ENCODE results near the gene SHISA7.
"Not testable (repeated sequence)": the region's sequence is repeated elsewhere in the genome, so short reads cannot be mapped to it uniquely, and the experiment has no call there.

The SHISA7 gene

DNA sequence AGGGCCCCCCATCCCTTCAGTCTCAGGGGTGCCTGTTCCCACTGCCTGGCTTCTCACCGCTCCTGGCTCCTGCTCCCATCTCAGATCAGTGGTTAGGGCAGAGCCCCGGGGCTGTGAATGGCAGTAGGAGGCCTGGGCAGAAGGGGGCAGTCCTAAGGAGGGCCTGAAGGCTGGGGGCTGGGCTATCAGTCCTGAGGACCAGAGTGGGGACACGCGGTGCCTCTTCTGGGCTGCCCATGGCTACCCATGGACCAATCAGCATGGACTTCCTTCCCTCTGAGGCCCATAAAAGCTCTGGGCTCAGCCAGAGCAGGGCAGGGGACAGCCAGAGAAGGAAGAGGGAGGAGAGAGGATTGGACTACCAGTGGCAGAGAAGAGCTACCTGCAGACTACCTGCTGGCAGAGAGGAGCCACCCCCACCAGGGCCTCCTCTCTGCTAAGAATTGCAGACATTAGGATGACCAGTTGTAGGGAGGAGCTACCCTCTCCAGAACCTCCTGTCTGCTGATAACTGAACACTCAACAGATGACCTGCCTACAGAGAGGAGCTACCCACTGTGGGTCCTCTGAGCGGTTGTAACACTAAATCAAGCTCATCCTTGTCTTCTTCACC is 23.4 kb downstream of the SHISA7 start:
- Histone ChIP-seq H3K4me3 (replicated peaks; ENCODE audit: insufficient read depth, low read length) (no peak overlapping the region), H3K27me3 (ENCODE audit: insufficient read depth, poor library complexity, severe bottlenecking) (no peaks in the 10 kb centered on the region), H3K27ac (replicated peaks) (no peak overlapping the region)
- TF ChIP-seq POLR2AphosphoS5 (IDR thresholded peaks at IDR 0.05; ENCODE audit: low read depth): no peak
- TF ChIP-seq SPI1 (IDR thresholded peaks at IDR 0.05; ENCODE audit: borderline replicate concordance, low read depth): no peak
- TF ChIP-seq, protein P1, sequence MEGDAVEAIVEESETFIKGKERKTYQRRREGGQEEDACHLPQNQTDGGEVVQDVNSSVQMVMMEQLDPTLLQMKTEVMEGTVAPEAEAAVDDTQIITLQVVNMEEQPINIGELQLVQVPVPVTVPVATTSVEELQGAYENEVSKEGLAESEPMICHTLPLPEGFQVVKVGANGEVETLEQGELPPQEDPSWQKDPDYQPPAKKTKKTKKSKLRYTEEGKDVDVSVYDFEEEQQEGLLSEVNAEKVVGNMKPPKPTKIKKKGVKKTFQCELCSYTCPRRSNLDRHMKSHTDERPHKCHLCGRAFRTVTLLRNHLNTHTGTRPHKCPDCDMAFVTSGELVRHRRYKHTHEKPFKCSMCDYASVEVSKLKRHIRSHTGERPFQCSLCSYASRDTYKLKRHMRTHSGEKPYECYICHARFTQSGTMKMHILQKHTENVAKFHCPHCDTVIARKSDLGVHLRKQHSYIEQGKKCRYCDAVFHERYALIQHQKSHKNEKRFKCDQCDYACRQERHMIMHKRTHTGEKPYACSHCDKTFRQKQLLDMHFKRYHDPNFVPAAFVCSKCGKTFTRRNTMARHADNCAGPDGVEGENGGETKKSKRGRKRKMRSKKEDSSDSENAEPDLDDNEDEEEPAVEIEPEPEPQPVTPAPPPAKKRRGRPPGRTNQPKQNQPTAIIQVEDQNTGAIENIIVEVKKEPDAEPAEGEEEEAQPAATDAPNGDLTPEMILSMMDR (IDR thresholded peaks at IDR 0.05; ENCODE audit: insufficient read depth, low read length): no peak
- no peak for DNase-seq (ENCODE audit: low read depth in 1 of 2, low spot score in 1 of 2)

DNA sequence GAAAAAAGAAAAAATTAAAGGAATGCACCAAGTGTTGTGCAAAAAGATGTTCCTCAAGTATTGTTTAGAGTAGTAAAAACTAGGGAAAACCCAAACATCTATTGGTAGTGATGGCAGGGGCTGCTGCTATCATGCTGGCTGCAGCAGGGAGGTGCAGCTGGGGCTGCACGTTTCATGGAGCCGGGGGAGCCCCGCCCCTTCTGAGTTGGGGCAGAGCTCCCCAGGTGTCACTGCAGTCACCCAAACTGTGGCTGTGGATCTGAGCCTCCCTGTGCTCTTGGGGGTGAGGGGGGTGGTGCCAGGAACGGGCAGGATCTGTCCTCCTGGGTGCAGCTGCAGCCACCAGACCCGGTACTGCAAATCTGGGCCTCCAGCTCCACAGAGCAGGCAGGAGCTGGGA is 24.0 kb downstream of the SHISA7 start:
- no peak for TF ChIP-seq SPI1 (IDR thresholded peaks at IDR 0.05; ENCODE audit: borderline replicate concordance, low read depth)
- TF ChIP-seq, protein P1 (IDR thresholded peaks at IDR 0.05; ENCODE audit: insufficient read depth, low read length): no peak
- TF ChIP-seq, protein P2, sequence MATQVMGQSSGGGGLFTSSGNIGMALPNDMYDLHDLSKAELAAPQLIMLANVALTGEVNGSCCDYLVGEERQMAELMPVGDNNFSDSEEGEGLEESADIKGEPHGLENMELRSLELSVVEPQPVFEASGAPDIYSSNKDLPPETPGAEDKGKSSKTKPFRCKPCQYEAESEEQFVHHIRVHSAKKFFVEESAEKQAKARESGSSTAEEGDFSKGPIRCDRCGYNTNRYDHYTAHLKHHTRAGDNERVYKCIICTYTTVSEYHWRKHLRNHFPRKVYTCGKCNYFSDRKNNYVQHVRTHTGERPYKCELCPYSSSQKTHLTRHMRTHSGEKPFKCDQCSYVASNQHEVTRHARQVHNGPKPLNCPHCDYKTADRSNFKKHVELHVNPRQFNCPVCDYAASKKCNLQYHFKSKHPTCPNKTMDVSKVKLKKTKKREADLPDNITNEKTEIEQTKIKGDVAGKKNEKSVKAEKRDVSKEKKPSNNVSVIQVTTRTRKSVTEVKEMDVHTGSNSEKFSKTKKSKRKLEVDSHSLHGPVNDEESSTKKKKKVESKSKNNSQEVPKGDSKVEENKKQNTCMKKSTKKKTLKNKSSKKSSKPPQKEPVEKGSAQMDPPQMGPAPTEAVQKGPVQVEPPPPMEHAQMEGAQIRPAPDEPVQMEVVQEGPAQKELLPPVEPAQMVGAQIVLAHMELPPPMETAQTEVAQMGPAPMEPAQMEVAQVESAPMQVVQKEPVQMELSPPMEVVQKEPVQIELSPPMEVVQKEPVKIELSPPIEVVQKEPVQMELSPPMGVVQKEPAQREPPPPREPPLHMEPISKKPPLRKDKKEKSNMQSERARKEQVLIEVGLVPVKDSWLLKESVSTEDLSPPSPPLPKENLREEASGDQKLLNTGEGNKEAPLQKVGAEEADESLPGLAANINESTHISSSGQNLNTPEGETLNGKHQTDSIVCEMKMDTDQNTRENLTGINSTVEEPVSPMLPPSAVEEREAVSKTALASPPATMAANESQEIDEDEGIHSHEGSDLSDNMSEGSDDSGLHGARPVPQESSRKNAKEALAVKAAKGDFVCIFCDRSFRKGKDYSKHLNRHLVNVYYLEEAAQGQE (IDR thresholded peaks at IDR 0.05; ENCODE audit: insufficient replicate concordance, low read depth): no peak
- no peak for TF ChIP-seq POLR2AphosphoS5 (IDR thresholded peaks at IDR 0.05; ENCODE audit: low read depth)
- no peak for TF ChIP-seq GABPA (IDR thresholded peaks at IDR 0.05; ENCODE audit: low read depth)
- H3K4me3 ChIP-seq (replicated peaks; ENCODE audit: insufficient read depth, low read length): no peak overlapping the region
- no peaks in the 10 kb centered on the region for H3K27me3 ChIP-seq (ENCODE audit: insufficient read depth, poor library complexity, severe bottlenecking)
- H3K27ac ChIP-seq (replicated peaks): no peak overlapping the region
- DNase-seq (ENCODE audit: low read depth in 1 of 2, low spot score in 1 of 2): no peak

DNA sequence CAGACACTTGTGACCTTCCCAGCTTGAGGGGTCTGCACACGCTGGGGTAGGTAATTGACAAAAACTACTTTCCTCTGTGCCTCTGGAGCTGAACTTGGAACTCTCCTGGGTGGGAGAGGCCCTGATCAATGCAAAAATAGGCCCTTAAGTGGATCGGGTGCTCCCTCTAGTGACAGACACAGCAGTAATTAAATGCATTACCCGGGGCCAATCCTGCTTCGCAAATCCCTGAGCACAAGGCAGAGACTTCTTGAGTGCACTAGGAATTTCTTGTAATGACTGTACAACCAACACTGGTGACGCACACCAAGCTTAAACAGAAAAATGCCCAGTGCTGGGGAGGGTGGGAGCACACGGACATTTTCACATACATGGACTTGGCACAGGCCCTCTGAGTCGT is 24.9 kb downstream of the SHISA7 start:
- Histone ChIP-seq H3K27me3 (ENCODE audit: insufficient read depth, poor library complexity, severe bottlenecking) (no peaks in the 10 kb centered on the region), H3K27ac (replicated peaks) (no peak overlapping the region), H3K4me3 (replicated peaks; ENCODE audit: insufficient read depth, low read length) (no peak overlapping the region)
- DNase-seq (ENCODE audit: low read depth in 1 of 2, low spot score in 1 of 2): peak in 1 of 2 experiments; percentile 68
- TF ChIP-seq SPI1 (IDR thresholded peaks at IDR 0.05; ENCODE audit: borderline replicate concordance, low read depth): no peak
- TF ChIP-seq, protein P1 (IDR thresholded peaks at IDR 0.05; ENCODE audit: insufficient read depth, low read length): peak; percentile 76

DNA sequence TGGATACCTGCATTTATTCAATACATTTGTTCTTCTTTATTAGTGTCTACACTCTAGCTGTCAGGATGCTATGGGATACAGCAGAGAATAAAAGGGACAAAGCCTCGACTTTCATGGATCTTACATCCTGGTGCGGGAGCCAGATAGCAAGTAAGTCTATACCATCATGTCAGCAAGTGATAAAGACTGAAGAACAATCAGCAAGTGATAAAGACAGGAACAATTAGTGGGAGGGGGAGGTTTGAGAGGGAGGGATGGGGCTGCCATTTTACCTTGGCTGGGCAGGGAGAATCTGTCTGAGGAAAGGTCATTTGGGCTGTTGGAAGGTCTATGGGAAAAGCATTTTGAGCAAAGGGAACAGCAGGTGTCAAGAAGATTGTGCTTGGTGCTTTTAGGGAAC is 32.9 kb downstream of the SHISA7 start:
- no peak for DNase-seq (ENCODE audit: low read depth in 1 of 2, low spot score in 1 of 2)
- Histone ChIP-seq H3K27ac (replicated peaks) (no peak overlapping the region), H3K27me3 (ENCODE audit: insufficient read depth, poor library complexity, severe bottlenecking) (no peaks in the 10 kb centered on the region), H3K4me3 (replicated peaks; ENCODE audit: insufficient read depth, low read length) (no peak overlapping the region)
- TF ChIP-seq SPI1 (IDR thresholded peaks at IDR 0.05; ENCODE audit: borderline replicate concordance, low read depth) (no peak), GABPA (IDR thresholded peaks at IDR 0.05; ENCODE audit: low read depth) (no peak), POLR2AphosphoS5 (IDR thresholded peaks at IDR 0.05; ENCODE audit: low read depth) (no peak)
- TF ChIP-seq, protein P2 (IDR thresholded peaks at IDR 0.05; ENCODE audit: insufficient replicate concordance, low read depth): no peak
- TF ChIP-seq, protein P1 (IDR thresholded peaks at IDR 0.05; ENCODE audit: insufficient read depth, low read length): no peak

DNA sequence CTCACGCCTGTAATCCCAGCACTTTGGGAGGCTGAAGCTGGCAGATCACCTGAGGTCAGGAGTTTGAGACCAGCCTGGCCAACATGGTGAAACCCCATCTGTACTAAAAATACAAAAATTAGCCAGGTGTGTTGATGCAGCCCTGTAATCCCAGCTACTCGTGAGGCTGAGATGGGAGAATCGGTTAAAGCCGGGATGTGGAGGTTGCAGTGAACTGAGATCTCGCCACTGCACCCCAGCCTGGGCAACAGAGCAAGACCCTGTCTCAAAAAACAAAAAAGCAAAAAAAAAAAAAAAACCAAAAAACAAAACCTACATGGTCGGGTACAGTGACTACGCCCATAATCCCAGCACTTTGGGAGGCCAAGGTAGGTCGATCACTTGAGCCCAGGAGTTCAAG is 33.9 kb downstream of the SHISA7 start:
- not testable (repeated sequence) for H3K27ac ChIP-seq (replicated peaks); H3K27me3 ChIP-seq (ENCODE audit: insufficient read depth, poor library complexity, severe bottlenecking); DNase-seq (ENCODE audit: low read depth in 1 of 2, low spot score in 1 of 2); H3K4me3 ChIP-seq (replicated peaks; ENCODE audit: insufficient read depth, low read length)
